Effector memory CD4-positive, alpha-beta T cell (primary cell): ENCODE results near the gene HAUS2.
"Not testable (repeated sequence)": the region's sequence is repeated elsewhere in the genome, so short reads cannot be mapped to it uniquely, and the experiment has no call there.

Experiments
- DNase-seq, 3 donors: peaks; one replicate each; pipeline ENCODE4 v3.0.0-alpha.2; 2020
- H3K27ac ChIP-seq: 2 replicates; pipeline ENCODE4 v1.7.0; 2013; ENCODE audit warnings: mild to moderate bottlenecking, low read length, moderate library complexity; ENCODE audit not compliant: insufficient read depth, poor library complexity, severe bottlenecking
- H3K27me3 ChIP-seq: replicated peaks from 2 replicates; pipeline ENCODE4 v1.7.0; 2013; ENCODE audit warnings: mild to moderate bottlenecking, low read length; ENCODE audit not compliant: insufficient read depth, control insufficient read depth, poor library complexity, severe bottlenecking
- H3K36me3 ChIP-seq: 2 replicates; pipeline ENCODE4 v1.7.0; 2013; ENCODE audit warnings: mild to moderate bottlenecking, low read length, moderate library complexity; ENCODE audit not compliant: control insufficient read depth, insufficient read depth
- H3K4me1 ChIP-seq: 2 replicates; pipeline ENCODE4 v1.7.0; 2013; ENCODE audit warnings: low read length, mild to moderate bottlenecking; ENCODE audit not compliant: control insufficient read depth, insufficient read depth, poor library complexity, severe bottlenecking
- H3K4me3 ChIP-seq: 2 replicates; pipeline ENCODE4 v1.7.0; 2013; ENCODE audit warnings: low read length, low read depth, mild to moderate bottlenecking; ENCODE audit not compliant: insufficient read depth, poor library complexity, severe bottlenecking
- H3K9me3 ChIP-seq: 2 replicates; pipeline ENCODE4 v1.7.0; 2013; ENCODE audit warnings: mild to moderate bottlenecking, low read length, moderate library complexity; ENCODE audit not compliant: control insufficient read depth

The HAUS2 gene

GRCh38 chr15:42591238-42591934, 42.7 kb downstream of the HAUS2 start:
- H3K36me3 ChIP-seq: no peaks in the 10 kb centered on the region
- no peaks in the 10 kb centered on the region for H3K9me3 ChIP-seq
- no peaks in the 10 kb centered on the region for H3K27me3 ChIP-seq
- no peaks in the 10 kb centered on the region for H3K4me1 ChIP-seq
- H3K4me3 ChIP-seq: no peak overlapping the region
- no peak for DNase-seq
- H3K27ac ChIP-seq: no peak overlapping the region

GRCh38 chr15:42592716-42593115, 44.1 kb downstream of the HAUS2 start:
- H3K27me3 ChIP-seq: no peaks in the 10 kb centered on the region
- no peaks in the 10 kb centered on the region for H3K9me3 ChIP-seq
- no peak overlapping the region for H3K27ac ChIP-seq
- H3K4me3 ChIP-seq: no peak overlapping the region
- H3K4me1 ChIP-seq: no peaks in the 10 kb centered on the region
- no peaks in the 10 kb centered on the region for H3K36me3 ChIP-seq
- DNase-seq: no peak

DNA sequence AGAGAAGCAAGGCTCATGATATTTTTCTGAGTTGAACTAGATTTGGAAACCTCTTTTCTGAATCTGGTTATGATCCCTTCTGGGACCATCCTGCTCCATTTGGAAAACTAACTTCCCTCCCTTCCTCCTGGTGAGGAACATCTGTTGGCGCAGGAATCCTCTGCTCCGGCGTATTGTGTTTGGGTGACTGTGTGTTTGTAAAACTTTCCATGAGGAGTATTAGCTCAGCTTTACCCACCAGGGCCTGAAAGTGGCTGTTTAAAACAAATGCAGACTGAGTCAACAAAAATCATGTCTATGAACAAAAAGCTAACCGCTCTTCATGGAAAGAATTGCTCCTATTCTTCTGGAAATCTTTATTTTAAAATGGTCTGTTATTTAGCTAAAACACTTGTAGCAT, 44.5 kb downstream of the HAUS2 start:
- H3K9me3 ChIP-seq: no peaks in the 10 kb centered on the region
- H3K36me3 ChIP-seq: no peaks in the 10 kb centered on the region
- no peak for DNase-seq
- no peak overlapping the region for H3K27ac ChIP-seq
- H3K27me3 ChIP-seq: no peaks in the 10 kb centered on the region
- no peak overlapping the region for H3K4me3 ChIP-seq
- H3K4me1 ChIP-seq: no peaks in the 10 kb centered on the region

- no peak for DNase-seq
- Histone ChIP-seq H3K4me1 (no peaks in the 10 kb centered on the region), H3K27me3 (no peaks in the 10 kb centered on the region), H3K27ac (no peak overlapping the region), H3K4me3 (no peak overlapping the region), H3K9me3 (no peaks in the 10 kb centered on the region), H3K36me3 (no peaks in the 10 kb centered on the region)
Measured at GRCh38 chr15:42594095-42594494, 45.5 kb downstream of the HAUS2 start.

GRCh38 chr15:42595626-42596240, 47.1 kb downstream of the HAUS2 start:
- Histone ChIP-seq H3K4me3 (no peak overlapping the region), H3K9me3 (no peaks in the 10 kb centered on the region), H3K27me3 (no peaks in the 10 kb centered on the region), H3K4me1 (no peaks in the 10 kb centered on the region), H3K27ac (no peak overlapping the region), H3K36me3 (no peaks in the 10 kb centered on the region)
- no peak for DNase-seq

DNA sequence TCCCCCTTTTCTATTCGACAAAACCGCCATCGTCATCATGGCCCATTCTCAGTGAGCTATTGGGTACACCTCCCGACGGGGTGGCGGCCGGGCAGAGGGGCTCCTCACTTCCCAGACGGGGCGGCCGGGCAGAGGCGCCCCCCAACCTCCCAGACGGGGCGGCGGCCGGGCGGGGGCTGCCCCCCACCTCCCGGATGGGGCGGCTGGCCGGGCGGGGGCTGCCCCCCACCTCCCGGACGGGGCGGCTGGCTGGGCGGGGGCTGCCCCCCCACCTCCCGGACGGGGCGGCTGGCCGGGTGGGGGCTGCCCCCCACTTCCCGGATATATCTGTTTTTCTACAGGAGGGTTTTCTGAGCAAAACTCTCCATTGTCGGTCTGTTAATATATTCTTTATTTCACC, 52.7 kb downstream of the HAUS2 start:
- H3K27ac ChIP-seq, DNase-seq, H3K9me3 ChIP-seq, H3K4me1 ChIP-seq, H3K4me3 ChIP-seq, H3K36me3 ChIP-seq, H3K27me3 ChIP-seq: not testable (repeated sequence)

DNA sequence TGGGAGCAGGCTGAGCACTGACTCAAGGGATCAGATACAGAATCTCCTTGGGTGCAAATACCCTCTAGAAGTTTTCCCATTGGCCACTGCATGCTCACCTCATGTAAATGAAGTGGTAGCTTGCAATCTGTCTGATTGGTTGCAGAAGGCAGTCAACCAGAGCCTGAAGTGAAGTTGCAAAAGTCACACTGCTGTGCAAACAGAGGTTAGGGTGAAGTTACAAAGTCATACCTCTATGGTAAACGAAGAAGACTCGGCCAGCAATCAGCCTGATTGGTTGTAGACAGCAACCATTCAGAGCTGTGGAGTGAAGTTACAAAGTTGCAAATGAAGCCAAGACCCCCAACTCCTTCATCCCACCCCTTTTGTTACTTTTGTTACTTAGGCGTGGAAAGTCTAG, 53.9 kb downstream of the HAUS2 start:
- Histone ChIP-seq H3K27me3 (no peaks in the 10 kb centered on the region), H3K4me1 (peaks cover 5% of the 10 kb centered on the region), H3K36me3 (no peaks in the 10 kb centered on the region)

GRCh38 chr15:42603978-42604377, 55.3 kb downstream of the HAUS2 start:
- Histone ChIP-seq H3K27me3 (no peaks in the 10 kb centered on the region), H3K4me1 (peaks cover 14% of the 10 kb centered on the region), H3K9me3 (no peaks in the 10 kb centered on the region), H3K27ac (no peak overlapping the region), H3K36me3 (no peaks in the 10 kb centered on the region), H3K4me3 (no peak overlapping the region)
- DNase-seq: no peak

More for the DNA sequence above, 53.9 kb downstream of the HAUS2 start:
- DNase-seq: no peak
- Histone ChIP-seq H3K9me3 (no peaks in the 10 kb centered on the region), H3K27ac (no peak overlapping the region), H3K4me3 (no peak overlapping the region)

GRCh38 chr15:42604894-42605744, 56.5 kb downstream of the HAUS2 start:
- no peaks in the 10 kb centered on the region for H3K36me3 ChIP-seq
- H3K27me3 ChIP-seq: no peaks in the 10 kb centered on the region
- H3K4me3 ChIP-seq: no peak overlapping the region
- peaks cover 16% of the 10 kb centered on the region for H3K4me1 ChIP-seq
- no peak overlapping the region for H3K27ac ChIP-seq
- no peak for DNase-seq
- H3K9me3 ChIP-seq: no peaks in the 10 kb centered on the region

GRCh38 chr15:42605796-42606195, 57.2 kb downstream of the HAUS2 start:
- DNase-seq: no peak
- peaks cover 16% of the 10 kb centered on the region for H3K4me1 ChIP-seq
- H3K4me3 ChIP-seq: no peak overlapping the region
- no peaks in the 10 kb centered on the region for H3K9me3 ChIP-seq
- no peaks in the 10 kb centered on the region for H3K36me3 ChIP-seq
- H3K27ac ChIP-seq: no peak overlapping the region
- H3K27me3 ChIP-seq: no peaks in the 10 kb centered on the region
